ENCODE measurements around the gene FBXO3. TPM values are rescaled to one million over a fixed set of nuclear protein-coding genes. Genes with fewer than 3 reads are reported as not detected.

Gene FBXO3
- total and polyA plus RNA-seq, 2 of the 13 experiments (the other 11 are each of a cell fraction or from before 2014, with no cell fraction given): 20.4 to 27.6 TPM

DNA sequence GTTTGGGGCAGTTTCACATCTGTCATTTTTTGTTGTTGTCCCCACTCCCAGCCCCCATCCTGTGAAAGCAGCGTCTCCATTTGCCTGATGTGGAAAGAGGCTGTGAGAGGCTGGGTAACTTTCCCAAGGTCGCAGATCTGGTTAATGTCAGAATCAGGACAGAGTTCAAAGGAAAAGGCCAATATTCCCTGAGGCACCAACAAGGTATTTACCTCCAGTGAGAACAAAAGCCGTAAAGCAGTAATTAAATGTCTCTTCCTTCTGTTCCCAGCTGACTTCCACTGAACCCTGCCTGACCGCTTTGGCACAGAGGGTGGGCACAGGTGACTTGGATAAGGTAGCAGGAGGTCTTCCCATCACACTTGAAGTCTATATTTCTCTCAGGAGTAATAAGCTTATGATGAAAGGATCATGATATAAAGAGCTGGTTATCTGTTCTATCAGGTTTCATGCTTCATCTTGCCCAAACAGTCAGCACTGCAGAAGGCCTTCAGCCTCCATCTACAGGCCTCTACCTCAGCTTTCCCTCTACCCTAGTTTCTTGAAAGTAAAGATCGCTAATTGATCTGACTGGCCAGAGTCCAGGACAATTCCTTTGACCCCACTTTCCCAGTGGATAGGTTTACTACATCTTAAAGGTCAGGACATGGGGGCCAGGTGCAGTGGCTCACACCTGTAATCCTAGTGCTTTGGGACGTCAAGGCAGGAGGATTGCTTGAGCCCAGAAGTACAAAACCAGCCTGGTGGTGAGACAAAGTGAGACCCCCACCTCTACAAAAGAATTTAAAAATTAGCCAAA lies 83.1 kb downstream of the FBXO3 start:
- intact Hi-C loops (cut with micrococcal nuclease; ENCODE audit: unreplicated experiment) (loop anchor here (10.0 kb wide), 1 partner anchor 426 kb away; no protein-coding TSS in a partner anchor), in situ Hi-C loops (cut with HindIII; ENCODE audit: extremely low pct_ligation_motif_present, low pct_unique_long_range_greater_than_20kb) (no loop called here)
- H3K4me1 ChIP-seq (ENCODE audit: insufficient read depth, low read length): peaks cover 61% of the 10 kb centered on the region
- H3K79me2 ChIP-seq (ENCODE audit: insufficient read depth, low read length): no peaks in the 10 kb centered on the region
- peak overlapping the region; percentile 73 for H3K4me2 ChIP-seq (ENCODE audit: low read depth, low read length)
- peak overlapping the region; percentile 58 for H3K27ac ChIP-seq (ENCODE audit: extremely low read length, insufficient read depth, low read length)
- no TSS peak for BruUV-seq (replicated peaks)
- CTCF ChIA-PET (ENCODE audit: low intra/inter-chr PET ratio, low total read pairs): no interaction called here
- peak overlapping the region; percentile 12 for H3K9ac ChIP-seq (ENCODE audit: insufficient read depth, low read depth, low read length)
- ATAC-seq (peak; percentile 59), DNase-seq (ENCODE audit: low spot score) (peak; percentile 78), FAIRE-seq (peak; percentile 72)
- no peaks in the 10 kb centered on the region for H3K36me3 ChIP-seq (replicated peaks in 1 of 2; ENCODE audit: control insufficient read depth in 1 of 2, insufficient read depth in 2 of 2, low read length in 2 of 2)
- H2AFZ ChIP-seq (ENCODE audit: low read length): no peak overlapping the region
- H3K4me3 ChIP-seq (replicated peaks in 1 of 3; ENCODE audit: insufficient read depth in 1 of 3, low read depth in 2 of 3, low read length in 3 of 3): peak overlapping the region in 2 of 3 experiments; percentile 7 to 35; a peak in 3 of 6 replicates
- H3K9me3 ChIP-seq (ENCODE audit: low read length): no peaks in the 10 kb centered on the region
- 10% methylated on average over 6 of the region's 6 CpGs for WGBS (ENCODE audit: low lambda C conversion rate)
- POLR2A ChIA-PET: interaction anchor here (1.1 to 4.5 kb wide), 5 partner anchors 10 to 964 kb away, joined by 3 to 81 read pairs (median 3); partner anchors contain the start of genes C11orf91 and CD59
- H4K20me1 ChIP-seq (ENCODE audit: insufficient read depth, low read length): no peaks in the 10 kb centered on the region
- no peaks in the 10 kb centered on the region for H3K27me3 ChIP-seq (ENCODE audit: control insufficient read depth in 1 of 2, insufficient read depth in 2 of 2, low read length in 2 of 2)
- peak; percentile 10; the same call in 1 of the 2 replicates for TF ChIP-seq ZMYM3 (CRISPR knock-in tag; IDR thresholded peaks at IDR 0.05)
- TF ChIP-seq, protein P1, sequence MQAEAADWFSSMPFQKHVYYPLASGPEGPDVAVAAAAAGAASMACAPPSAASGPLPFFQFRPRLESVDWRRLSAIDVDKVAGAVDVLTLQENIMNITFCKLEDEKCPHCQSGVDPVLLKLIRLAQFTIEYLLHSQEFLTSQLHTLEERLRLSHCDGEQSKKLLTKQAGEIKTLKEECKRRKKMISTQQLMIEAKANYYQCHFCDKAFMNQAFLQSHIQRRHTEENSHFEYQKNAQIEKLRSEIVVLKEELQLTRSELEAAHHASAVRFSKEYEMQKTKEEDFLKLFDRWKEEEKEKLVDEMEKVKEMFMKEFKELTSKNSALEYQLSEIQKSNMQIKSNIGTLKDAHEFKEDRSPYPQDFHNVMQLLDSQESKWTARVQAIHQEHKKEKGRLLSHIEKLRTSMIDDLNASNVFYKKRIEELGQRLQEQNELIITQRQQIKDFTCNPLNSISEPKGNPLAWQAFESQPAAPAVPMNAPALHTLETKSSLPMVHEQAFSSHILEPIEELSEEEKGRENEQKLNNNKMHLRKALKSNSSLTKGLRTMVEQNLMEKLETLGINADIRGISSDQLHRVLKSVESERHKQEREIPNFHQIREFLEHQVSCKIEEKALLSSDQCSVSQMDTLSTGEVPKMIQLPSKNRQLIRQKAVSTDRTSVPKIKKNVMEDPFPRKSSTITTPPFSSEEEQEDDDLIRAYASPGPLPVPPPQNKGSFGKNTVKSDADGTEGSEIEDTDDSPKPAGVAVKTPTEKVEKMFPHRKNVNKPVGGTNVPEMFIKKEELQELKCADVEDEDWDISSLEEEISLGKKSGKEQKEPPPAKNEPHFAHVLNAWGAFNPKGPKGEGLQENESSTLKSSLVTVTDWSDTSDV (CRISPR knock-in tag; IDR thresholded peaks at IDR 0.05): no peak
- peak; percentile 81 for TF ChIP-seq TBX2 (CRISPR knock-in tag; IDR thresholded peaks at IDR 0.05; ENCODE audit: borderline replicate concordance)
- TF ChIP-seq ZNF556 (CRISPR knock-in tag; IDR thresholded peaks at IDR 0.05; ENCODE audit: borderline replicate concordance): no peak
- TF ChIP-seq NFE2L1 (CRISPR knock-in tag; IDR thresholded peaks at IDR 0.05; ENCODE audit: borderline replicate concordance): no peak
- TF ChIP-seq ZNF329 (CRISPR knock-in tag; IDR thresholded peaks at IDR 0.05; ENCODE audit: low read depth): no peak
- no peak for TF ChIP-seq SAFB2 (CRISPR knock-in tag; IDR thresholded peaks at IDR 0.05; ENCODE audit: borderline replicate concordance, low read depth)
- no peak for TF ChIP-seq THYN1 (CRISPR knock-in tag; IDR thresholded peaks at IDR 0.05; ENCODE audit: borderline replicate concordance, low read depth)
- no peak for TF ChIP-seq ZNF878 (CRISPR knock-in tag; IDR thresholded peaks at IDR 0.05)
- TF ChIP-seq ZNF562 (CRISPR knock-in tag; IDR thresholded peaks at IDR 0.05; ENCODE audit: borderline replicate concordance): no peak
- TF ChIP-seq, protein P2, sequence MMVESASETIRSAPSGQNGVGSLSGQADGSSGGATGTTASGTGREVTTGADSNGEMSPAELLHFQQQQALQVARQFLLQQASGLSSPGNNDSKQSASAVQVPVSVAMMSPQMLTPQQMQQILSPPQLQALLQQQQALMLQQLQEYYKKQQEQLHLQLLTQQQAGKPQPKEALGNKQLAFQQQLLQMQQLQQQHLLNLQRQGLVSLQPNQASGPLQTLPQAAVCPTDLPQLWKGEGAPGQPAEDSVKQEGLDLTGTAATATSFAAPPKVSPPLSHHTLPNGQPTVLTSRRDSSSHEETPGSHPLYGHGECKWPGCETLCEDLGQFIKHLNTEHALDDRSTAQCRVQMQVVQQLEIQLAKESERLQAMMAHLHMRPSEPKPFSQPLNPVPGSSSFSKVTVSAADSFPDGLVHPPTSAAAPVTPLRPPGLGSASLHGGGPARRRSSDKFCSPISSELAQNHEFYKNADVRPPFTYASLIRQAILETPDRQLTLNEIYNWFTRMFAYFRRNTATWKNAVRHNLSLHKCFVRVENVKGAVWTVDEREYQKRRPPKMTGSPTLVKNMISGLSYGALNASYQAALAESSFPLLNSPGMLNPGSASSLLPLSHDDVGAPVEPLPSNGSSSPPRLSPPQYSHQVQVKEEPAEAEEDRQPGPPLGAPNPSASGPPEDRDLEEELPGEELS (CRISPR knock-in tag; IDR thresholded peaks at IDR 0.05): peak; percentile 63; the same call in 1 of the 2 replicates
- 0 out of 2 replicates have a peak, but pooled peaks have one; percentile 41 for TF ChIP-seq HMG20B (CRISPR knock-in tag; conservative IDR thresholded peaks at IDR 0.05)
- TF ChIP-seq, protein P3, sequence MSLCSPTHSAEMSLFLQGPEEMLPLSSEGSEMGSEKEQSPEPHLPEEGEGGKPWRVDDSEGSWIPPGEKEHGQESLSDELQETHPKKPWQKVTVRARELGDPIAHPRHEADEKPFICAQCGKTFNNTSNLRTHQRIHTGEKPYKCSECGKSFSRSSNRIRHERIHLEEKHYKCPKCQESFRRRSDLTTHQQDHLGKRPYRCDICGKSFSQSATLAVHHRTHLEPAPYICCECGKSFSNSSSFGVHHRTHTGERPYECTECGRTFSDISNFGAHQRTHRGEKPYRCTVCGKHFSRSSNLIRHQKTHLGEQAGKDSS (CRISPR knock-in tag; IDR thresholded peaks at IDR 0.05; ENCODE audit: borderline replicate concordance, low read depth): no peak
- TF ChIP-seq NAIF1 (CRISPR knock-in tag; IDR thresholded peaks at IDR 0.05; ENCODE audit: borderline replicate concordance): no peak
- no peak; the same call in 1 of the 2 replicates for TF ChIP-seq CREM (IDR thresholded peaks at IDR 0.05)
- no peak for TF ChIP-seq CREM (CRISPR knock-in tag; IDR thresholded peaks at IDR 0.05)

Measured in HepG2 (cell line).